Upper lobe of right lung (tissue), 1 donor: ENCODE results near the gene RSL1D1. TPM values are rescaled to one million over a fixed set of nuclear protein-coding genes. Genes with fewer than 3 reads are reported as not detected.
"Not testable (repeated sequence)": the region's sequence is repeated elsewhere in the genome, so short reads cannot be mapped to it uniquely, and the experiment has no call there.

ENCODE experiments used
- ATAC-seq: fragments of 200-7000 bp; cut with Tn5 transposase; one replicate; pipeline ENCODE4 v1.9.1; 2020; ENCODE audit warnings: mild to moderate bottlenecking, moderate library complexity
- DNase-seq: peaks from one replicate; pipeline ENCODE4 v3.0.0-alpha.2; 2020
- H3K27ac ChIP-seq: fragments of 200-600 bp; one replicate; pipeline ENCODE4 v1.8.0; 2022
- H3K27me3 ChIP-seq: fragments of 200-600 bp; one replicate; pipeline ENCODE4 v1.8.0; 2022; ENCODE audit warnings: mild to moderate bottlenecking
- H3K36me3 ChIP-seq: fragments of 200-600 bp; one replicate; pipeline ENCODE4 v1.8.0; 2022
- H3K4me1 ChIP-seq: fragments of 200-600 bp; one replicate; pipeline ENCODE4 v1.8.0; 2022
- H3K4me3 ChIP-seq: fragments of 200-600 bp; one replicate; pipeline ENCODE4 v1.8.0; 2022; ENCODE audit warnings: mild to moderate bottlenecking
- H3K9me3 ChIP-seq: fragments of 200-600 bp; one replicate; pipeline ENCODE4 v1.8.0; 2022
- intact Hi-C: fragments of 100-400 bp; cut with DNase I; formaldehyde crosslinking; loops from one replicate; pipeline ENCODE4 v1.11.0; 2022
- total RNA-seq: library from RNA; stranded (reverse); fragmentation: NEBNext Ultra II Directional; extraction: Animal tissue kit (Norgen Biotek cat#: 25700); gene quantifications from one replicate; pipeline ENCODE4 v1.2.1, GENCODE V29; 2021
- TF ChIP-seq, protein P1 (sequence below): fragments of 200-600 bp; IDR thresholded peaks from one replicate; pipeline ENCODE4 v1.8.0; 2022; ENCODE audit warnings: antibody characterized with exemption
- donor health status: DM: no; HTN: yes; CAD: no; lungs with severe emphysema.

RSL1D1 gene
- total RNA-seq, 1 donor from 2014 or later: 117 TPM

DNA sequence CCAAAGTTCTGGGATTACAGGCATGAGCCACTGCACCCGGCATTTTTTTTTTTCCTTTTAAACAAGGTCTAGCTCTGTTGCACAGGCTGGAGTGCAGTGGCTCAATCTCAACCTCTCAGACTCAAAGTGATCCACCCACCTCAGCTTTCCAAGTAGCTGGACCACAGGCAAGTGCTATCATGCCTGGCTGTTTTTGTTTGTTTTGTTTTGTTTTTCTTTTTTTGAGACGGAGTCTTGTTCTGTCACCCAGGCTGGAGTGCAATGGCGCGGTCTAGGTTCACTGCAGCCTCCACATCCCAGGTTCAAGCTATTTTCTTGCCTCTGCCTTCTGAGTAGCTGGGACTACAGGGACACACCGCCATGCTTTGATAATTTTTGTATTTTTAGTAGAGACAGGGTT, 35.2 kb downstream of the RSL1D1 start:
- Histone ChIP-seq H3K27ac (no peak overlapping the region), H3K4me3 (no peak overlapping the region), H3K27me3 (no peaks in the 10 kb centered on the region), H3K36me3 (no peaks in the 10 kb centered on the region), H3K4me1 (no peaks in the 10 kb centered on the region), H3K9me3 (no peaks in the 10 kb centered on the region)
- no peak for ATAC-seq
- no peak for DNase-seq
- intact Hi-C loops: no loop called here
- TF ChIP-seq, protein P1, sequence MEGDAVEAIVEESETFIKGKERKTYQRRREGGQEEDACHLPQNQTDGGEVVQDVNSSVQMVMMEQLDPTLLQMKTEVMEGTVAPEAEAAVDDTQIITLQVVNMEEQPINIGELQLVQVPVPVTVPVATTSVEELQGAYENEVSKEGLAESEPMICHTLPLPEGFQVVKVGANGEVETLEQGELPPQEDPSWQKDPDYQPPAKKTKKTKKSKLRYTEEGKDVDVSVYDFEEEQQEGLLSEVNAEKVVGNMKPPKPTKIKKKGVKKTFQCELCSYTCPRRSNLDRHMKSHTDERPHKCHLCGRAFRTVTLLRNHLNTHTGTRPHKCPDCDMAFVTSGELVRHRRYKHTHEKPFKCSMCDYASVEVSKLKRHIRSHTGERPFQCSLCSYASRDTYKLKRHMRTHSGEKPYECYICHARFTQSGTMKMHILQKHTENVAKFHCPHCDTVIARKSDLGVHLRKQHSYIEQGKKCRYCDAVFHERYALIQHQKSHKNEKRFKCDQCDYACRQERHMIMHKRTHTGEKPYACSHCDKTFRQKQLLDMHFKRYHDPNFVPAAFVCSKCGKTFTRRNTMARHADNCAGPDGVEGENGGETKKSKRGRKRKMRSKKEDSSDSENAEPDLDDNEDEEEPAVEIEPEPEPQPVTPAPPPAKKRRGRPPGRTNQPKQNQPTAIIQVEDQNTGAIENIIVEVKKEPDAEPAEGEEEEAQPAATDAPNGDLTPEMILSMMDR: no peak

DNA sequence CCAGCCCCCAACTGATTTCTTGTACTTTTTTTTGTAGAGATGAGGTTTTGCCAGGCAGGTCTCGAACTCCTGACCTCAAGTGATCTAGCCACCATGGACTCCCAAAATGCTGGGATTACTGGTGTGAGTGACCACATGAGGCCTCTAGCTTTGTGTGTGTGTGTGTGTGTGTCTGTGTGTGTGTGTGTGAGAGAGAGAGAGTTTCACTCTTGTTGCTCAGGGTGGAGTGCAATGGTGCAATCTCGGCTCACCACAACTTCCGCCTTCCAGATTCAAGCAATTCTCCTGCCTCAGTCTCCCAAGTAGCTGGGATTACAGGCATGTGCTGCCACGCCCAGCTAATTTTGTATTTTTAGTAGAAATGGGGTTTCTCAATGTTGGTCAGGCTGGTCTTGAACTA, 36.5 kb downstream of the RSL1D1 start:
- intact Hi-C loops, H3K4me1 ChIP-seq, H3K27me3 ChIP-seq, H3K36me3 ChIP-seq, H3K27ac ChIP-seq, H3K9me3 ChIP-seq, H3K4me3 ChIP-seq: not testable (repeated sequence)
- ATAC-seq (peak; percentile 68), DNase-seq (peak; percentile 73)

DNA sequence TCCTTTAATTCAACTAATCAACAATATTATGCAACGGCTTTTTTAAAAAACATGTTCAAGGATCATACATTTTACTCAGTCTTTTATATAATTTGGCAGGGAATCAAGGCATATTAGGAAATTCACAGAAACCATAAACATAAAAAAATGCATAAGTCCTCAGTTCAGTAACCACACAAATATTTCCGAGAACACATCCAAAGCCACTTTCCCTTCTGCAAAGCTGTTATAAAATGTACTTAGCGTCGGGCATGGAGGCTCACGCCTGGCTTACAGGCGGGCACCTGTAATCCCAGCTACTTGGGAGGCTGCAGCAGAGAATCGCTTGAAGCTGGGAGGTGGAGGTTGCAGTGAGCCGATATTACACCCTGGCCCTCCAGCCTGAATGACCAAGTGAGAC, 44.6 kb downstream of the RSL1D1 start:
- no peak overlapping the region for H3K27ac ChIP-seq
- no peak for ATAC-seq
- no peaks in the 10 kb centered on the region for H3K4me1 ChIP-seq
- H3K4me3 ChIP-seq: no peak overlapping the region
- no peaks in the 10 kb centered on the region for H3K27me3 ChIP-seq
- TF ChIP-seq, protein P1: no peak
- no peaks in the 10 kb centered on the region for H3K9me3 ChIP-seq
- H3K36me3 ChIP-seq: no peaks in the 10 kb centered on the region
- peak; percentile 45 for DNase-seq
- intact Hi-C loops: no loop called here

DNA sequence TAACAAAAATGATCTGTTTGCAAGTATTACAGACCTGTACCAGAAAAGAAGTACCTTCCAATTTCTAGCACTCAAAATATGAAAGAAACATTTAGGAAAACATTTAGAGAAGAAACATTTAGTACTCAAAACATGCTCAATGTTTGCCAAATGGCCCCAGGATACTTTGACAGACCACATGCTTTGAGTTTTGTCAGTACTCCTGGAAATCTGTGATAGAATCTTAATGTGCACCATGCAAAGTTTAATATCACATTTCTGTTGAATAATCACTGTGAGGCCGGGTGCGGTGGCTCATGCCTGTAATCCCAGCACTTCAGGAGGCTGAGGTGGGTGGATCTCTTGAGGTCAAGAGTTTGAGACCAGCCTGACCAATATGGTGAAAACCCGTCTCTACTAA, 45.8 kb downstream of the RSL1D1 start:
- Histone ChIP-seq H3K27me3 (no peaks in the 10 kb centered on the region), H3K4me3 (no peak overlapping the region), H3K9me3 (no peaks in the 10 kb centered on the region), H3K36me3 (no peaks in the 10 kb centered on the region), H3K27ac (no peak overlapping the region), H3K4me1 (no peaks in the 10 kb centered on the region)
- intact Hi-C loops: no loop called here
- no peak for DNase-seq
- TF ChIP-seq, protein P1: no peak
- ATAC-seq: no peak

DNA sequence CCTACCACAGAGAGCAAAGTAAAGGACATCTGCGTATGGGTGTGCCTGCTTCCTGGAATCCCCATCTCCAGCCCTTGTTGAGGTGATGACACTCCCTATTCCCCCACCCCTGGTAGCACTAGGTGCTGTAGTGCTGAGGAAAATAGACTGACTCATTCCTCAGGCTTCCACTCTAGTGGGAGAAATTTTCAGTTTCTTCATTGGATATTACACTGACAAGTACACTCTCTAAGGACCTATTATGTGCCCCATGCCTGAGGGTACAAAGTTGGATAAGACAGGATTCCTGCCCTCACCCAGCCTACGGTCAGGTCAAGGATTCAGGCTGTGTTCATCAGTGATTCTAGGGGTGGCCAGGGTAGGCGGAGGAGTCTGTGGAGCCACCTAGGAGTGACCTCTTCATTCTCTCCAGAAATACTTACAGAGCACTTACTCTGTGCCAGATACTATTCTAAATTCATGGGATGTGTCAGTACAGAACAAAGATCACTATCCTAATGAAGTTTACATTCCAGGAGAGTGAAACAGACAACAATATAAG, 49.8 kb downstream of the RSL1D1 start:
- Histone ChIP-seq H3K9me3 (no peaks in the 10 kb centered on the region), H3K4me3 (no peak overlapping the region), H3K27ac (no peak overlapping the region), H3K36me3 (no peaks in the 10 kb centered on the region), H3K4me1 (peaks cover 25% of the 10 kb centered on the region), H3K27me3 (no peaks in the 10 kb centered on the region)
- TF ChIP-seq, protein P1: no peak
- ATAC-seq: no peak
- DNase-seq: peak; percentile 15
- intact Hi-C loops: no loop called here

DNA sequence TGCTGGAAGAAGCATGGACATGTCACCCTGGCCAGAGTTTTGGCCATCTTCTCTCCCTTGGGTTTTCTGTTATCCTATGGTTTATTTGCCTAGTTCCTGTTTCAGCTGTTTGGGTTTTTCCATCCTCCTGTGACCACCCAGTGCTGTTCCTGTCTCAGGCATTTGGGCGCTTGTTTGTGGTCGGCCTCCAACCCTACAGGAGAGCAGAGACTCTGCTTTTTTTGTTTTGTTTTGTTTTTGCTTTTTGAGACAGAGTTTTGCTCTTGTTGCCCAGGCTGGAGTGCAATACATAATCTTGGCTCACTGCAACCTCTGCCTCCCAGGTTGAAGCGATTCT, 51.0 kb downstream of the RSL1D1 start:
- no peak overlapping the region for H3K27ac ChIP-seq
- H3K4me3 ChIP-seq: no peak overlapping the region
- intact Hi-C loops: no loop called here
- H3K36me3 ChIP-seq: no peaks in the 10 kb centered on the region
- ATAC-seq (no peak), DNase-seq (peak; percentile 17)
- H3K9me3 ChIP-seq: no peaks in the 10 kb centered on the region
- TF ChIP-seq, protein P1: no peak
- H3K27me3 ChIP-seq: no peaks in the 10 kb centered on the region
- peaks cover 32% of the 10 kb centered on the region for H3K4me1 ChIP-seq
